IMR-90 (cell line): ENCODE data around the gene LGALS13.

ENCODE experiments used
- CTCF ChIP-seq: conservative IDR thresholded peaks from 2 replicates; pipeline ENCODE4 v1.5.1; 2012; ENCODE audit warnings: mild to moderate bottlenecking, low read depth, low read length, improper control_type of control experiment
- FOS ChIP-seq: fragments of 150-350 bp; IDR thresholded peaks from 2 replicates; pipeline ENCODE4 v1.6.1; 2016; ENCODE audit warnings: low read depth, low read length
- MAZ ChIP-seq: IDR thresholded peaks from 2 replicates; pipeline ENCODE4 v1.6.1; 2012; ENCODE audit warnings: low read depth, mild to moderate bottlenecking, low read length, improper control_type of control experiment, moderate library complexity, borderline replicate concordance
- MXI1 ChIP-seq: IDR thresholded peaks from 2 replicates; pipeline ENCODE4 v1.6.1; 2012; ENCODE audit warnings: low read depth, mild to moderate bottlenecking, low read length, moderate library complexity, borderline replicate concordance
- NFE2L2 ChIP-seq: fragments of 150-350 bp; IDR thresholded peaks from 2 replicates; pipeline ENCODE4 v1.6.1; 2016; ENCODE audit warnings: low read depth, mild to moderate bottlenecking, low read length
- POLR2A ChIP-seq: IDR thresholded peaks from 2 replicates; pipeline ENCODE4 v1.6.1; 2012; ENCODE audit warnings: mild to moderate bottlenecking, low read depth, low read length
- RAD21 ChIP-seq: IDR thresholded peaks from 2 replicates; pipeline ENCODE4 v1.6.1; 2012; ENCODE audit warnings: low read length, improper control_type of control experiment
- RFX5 ChIP-seq: IDR thresholded peaks from 2 replicates; pipeline ENCODE4 v1.8.0; 2012; ENCODE audit warnings: low read depth, mild to moderate bottlenecking, low read length, moderate library complexity

GRCh38 chr19:39558624-39559117 lies 43.7 kb upstream of the LGALS13 start:
- no peak for TF ChIP-seq CTCF
- no peak for TF ChIP-seq MAZ
- no peak for TF ChIP-seq RFX5
- TF ChIP-seq FOS, result no peak
- TF ChIP-seq POLR2A, result no peak
- TF ChIP-seq MXI1, result no peak
- TF ChIP-seq RAD21, result no peak
- TF ChIP-seq NFE2L2, result no peak
